Measurements from ENCODE around the gene GRWD1. TPM values are rescaled to one million over a fixed set of nuclear protein-coding genes. Genes with fewer than 3 reads are reported as not detected.

The GRWD1 gene
- total RNA-seq, 1 experiment from 2014 or later, result 56.7 TPM

- BruUV-seq (replicated peaks), result no TSS peak
- DNase-seq (ENCODE audit: low read depth, low spot score), result no peak
- CTCF ChIA-PET, result no interaction called here
- POLR2A ChIA-PET, result interaction anchor here (0.7 kb wide), 1 partner anchor 43 kb away, joined by 3 read pairs; no protein-coding TSS in a partner anchor
- in situ Hi-C loops (cut with HindIII; ENCODE audit: low pct_unique_long_range_greater_than_20kb, low sequenced_read_pairs), result no loop called here
- Histone ChIP-seq H3K4me1 (ENCODE audit: control insufficient read depth, insufficient read depth, low read length) (peaks cover 3% of the 10 kb centered on the region), H3K36me3 (ENCODE audit: control insufficient read depth, insufficient read depth, low read length) (peaks cover 2% of the 10 kb centered on the region), H3K27ac (ENCODE audit: low read length) (no peak overlapping the region), H3K9me3 (ENCODE audit: control insufficient read depth, insufficient read depth, low read depth, low read length) (no peaks in the 10 kb centered on the region), H3K27me3 (ENCODE audit: control insufficient read depth, insufficient read depth, low read length) (no peaks in the 10 kb centered on the region), H3K4me3 (ENCODE audit: low read depth in 2 of 2, low read length in 2 of 2) (no peak overlapping the region)
- intact Hi-C loops (cut with micrococcal nuclease; ENCODE audit: unreplicated experiment), result no loop called here
- no peak for TF ChIP-seq SIN3A (IDR thresholded peaks at IDR 0.05; ENCODE audit: borderline replicate concordance, insufficient read depth, low read depth, low read length)
- TF ChIP-seq TCF7L2 (IDR thresholded peaks at IDR 0.05; ENCODE audit: low read depth, low read length), result no peak
- no peak for TF ChIP-seq POLR2AphosphoS5 (IDR thresholded peaks at IDR 0.05; ENCODE audit: low read depth, low read length)
- no peak for TF ChIP-seq CTCF (IDR thresholded peaks at IDR 0.05)
- TF ChIP-seq, protein P1, sequence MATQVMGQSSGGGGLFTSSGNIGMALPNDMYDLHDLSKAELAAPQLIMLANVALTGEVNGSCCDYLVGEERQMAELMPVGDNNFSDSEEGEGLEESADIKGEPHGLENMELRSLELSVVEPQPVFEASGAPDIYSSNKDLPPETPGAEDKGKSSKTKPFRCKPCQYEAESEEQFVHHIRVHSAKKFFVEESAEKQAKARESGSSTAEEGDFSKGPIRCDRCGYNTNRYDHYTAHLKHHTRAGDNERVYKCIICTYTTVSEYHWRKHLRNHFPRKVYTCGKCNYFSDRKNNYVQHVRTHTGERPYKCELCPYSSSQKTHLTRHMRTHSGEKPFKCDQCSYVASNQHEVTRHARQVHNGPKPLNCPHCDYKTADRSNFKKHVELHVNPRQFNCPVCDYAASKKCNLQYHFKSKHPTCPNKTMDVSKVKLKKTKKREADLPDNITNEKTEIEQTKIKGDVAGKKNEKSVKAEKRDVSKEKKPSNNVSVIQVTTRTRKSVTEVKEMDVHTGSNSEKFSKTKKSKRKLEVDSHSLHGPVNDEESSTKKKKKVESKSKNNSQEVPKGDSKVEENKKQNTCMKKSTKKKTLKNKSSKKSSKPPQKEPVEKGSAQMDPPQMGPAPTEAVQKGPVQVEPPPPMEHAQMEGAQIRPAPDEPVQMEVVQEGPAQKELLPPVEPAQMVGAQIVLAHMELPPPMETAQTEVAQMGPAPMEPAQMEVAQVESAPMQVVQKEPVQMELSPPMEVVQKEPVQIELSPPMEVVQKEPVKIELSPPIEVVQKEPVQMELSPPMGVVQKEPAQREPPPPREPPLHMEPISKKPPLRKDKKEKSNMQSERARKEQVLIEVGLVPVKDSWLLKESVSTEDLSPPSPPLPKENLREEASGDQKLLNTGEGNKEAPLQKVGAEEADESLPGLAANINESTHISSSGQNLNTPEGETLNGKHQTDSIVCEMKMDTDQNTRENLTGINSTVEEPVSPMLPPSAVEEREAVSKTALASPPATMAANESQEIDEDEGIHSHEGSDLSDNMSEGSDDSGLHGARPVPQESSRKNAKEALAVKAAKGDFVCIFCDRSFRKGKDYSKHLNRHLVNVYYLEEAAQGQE (IDR thresholded peaks at IDR 0.05; ENCODE audit: insufficient read depth in 1 of 2, low read depth in 2 of 2, low read length in 1 of 2), result no peak
- no peak for ATAC-seq
Observed at GRCh38 chr19:48477067-48477685, 31.4 kb downstream of the GRWD1 start.

DNA sequence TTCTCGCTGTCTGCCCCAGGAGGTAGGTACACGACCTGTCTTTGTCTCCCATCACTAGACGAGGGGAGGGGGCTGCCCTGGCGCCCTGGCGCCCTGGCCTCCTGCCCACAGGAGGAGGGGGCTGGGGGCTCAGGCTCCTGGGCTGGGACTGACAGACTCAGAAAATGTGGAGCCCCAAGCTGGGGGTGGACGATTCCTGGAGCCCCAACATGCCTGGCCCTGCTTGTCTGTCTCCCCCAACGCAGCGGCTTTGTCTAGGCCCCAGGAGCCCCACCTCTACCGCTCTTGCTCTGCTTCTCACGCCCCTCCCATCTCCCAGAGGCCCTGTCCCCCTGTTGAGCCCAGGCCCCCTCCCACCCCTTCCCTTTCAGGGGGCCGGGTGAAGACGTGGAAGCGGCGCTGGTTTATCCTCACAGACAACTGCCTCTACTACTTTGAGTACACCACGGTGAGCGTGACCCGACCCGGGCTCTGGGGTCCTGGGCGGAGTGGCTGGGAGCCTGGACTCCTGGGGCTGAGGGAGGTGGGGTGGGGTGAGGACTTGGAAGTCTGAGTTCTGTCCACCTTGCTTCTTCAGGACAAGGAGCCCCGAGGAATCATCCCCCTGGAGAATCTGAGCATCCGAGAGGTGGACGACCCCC, 32.0 kb downstream of the GRWD1 start:
- no peaks in the 10 kb centered on the region; the same call in none of the 2 replicates for H3K36me3 ChIP-seq (ENCODE audit: control insufficient read depth, insufficient read depth, low read length)
- H3K4me3 ChIP-seq (ENCODE audit: low read depth in 2 of 2, low read length in 2 of 2), result no peak overlapping the region
- ATAC-seq (no peak), DNase-seq (ENCODE audit: low read depth, low spot score) (no peak)
- peaks cover 7% of the 10 kb centered on the region for H3K4me1 ChIP-seq (ENCODE audit: control insufficient read depth, insufficient read depth, low read length)
- no peak overlapping the region for H3K27ac ChIP-seq (ENCODE audit: low read length)
- CTCF ChIA-PET, result no interaction called here
- H3K27me3 ChIP-seq (ENCODE audit: control insufficient read depth, insufficient read depth, low read length), result no peaks in the 10 kb centered on the region
- BruUV-seq (replicated peaks), result no TSS peak
- intact Hi-C loops (cut with micrococcal nuclease; ENCODE audit: unreplicated experiment), result no loop called here
- POLR2A ChIA-PET, result no interaction called here
- in situ Hi-C loops (cut with HindIII; ENCODE audit: low pct_unique_long_range_greater_than_20kb, low sequenced_read_pairs), result no loop called here
- TF ChIP-seq CTCF (IDR thresholded peaks at IDR 0.05), result no peak
- TF ChIP-seq, protein P1 (IDR thresholded peaks at IDR 0.05; ENCODE audit: insufficient read depth in 1 of 2, low read depth in 2 of 2, low read length in 1 of 2), result no peak
- TF ChIP-seq SIN3A (IDR thresholded peaks at IDR 0.05; ENCODE audit: borderline replicate concordance, insufficient read depth, low read depth, low read length), result no peak
- TF ChIP-seq TCF7L2 (IDR thresholded peaks at IDR 0.05; ENCODE audit: low read depth, low read length), result no peak
- TF ChIP-seq POLR2AphosphoS5 (IDR thresholded peaks at IDR 0.05; ENCODE audit: low read depth, low read length), result no peak
- H3K9me3 ChIP-seq (ENCODE audit: control insufficient read depth, insufficient read depth, low read depth, low read length), result no peaks in the 10 kb centered on the region
